SK-MEL-5 (cell line): ENCODE measurements around the gene ACSS2. TPM values are rescaled to one million over a fixed set of nuclear protein-coding genes. Genes with fewer than 3 reads are reported as not detected.
"Not testable (repeated sequence)": the region's sequence is repeated elsewhere in the genome, so short reads cannot be mapped to it uniquely, and the experiment has no call there.

Experiments
- DNase-seq: peaks from one replicate; pipeline ENCODE4 v3.0.0-alpha.2; 2016; ENCODE audit warnings: low read depth, low spot score
- in situ Hi-C: cut with HindIII; loops from 2 replicates; pipeline ENCODE4 v1.10.0; 2016; ENCODE audit warnings: low sequenced_read_pairs, high pct_unique_total_duplicates, low pct_unique_long_range_greater_than_20kb
- total RNA-seq: library from RNA; depleted of rRNA; stranded (reverse); fragments of >200 nt; shearing (Covaris generic); gene quantifications from 2 replicates; pipeline ENCODE4 v1.2.3, GENCODE V29; 2014

The ACSS2 gene
- total RNA-seq, 1 experiment from 2014 or later: 35.7 TPM

DNA sequence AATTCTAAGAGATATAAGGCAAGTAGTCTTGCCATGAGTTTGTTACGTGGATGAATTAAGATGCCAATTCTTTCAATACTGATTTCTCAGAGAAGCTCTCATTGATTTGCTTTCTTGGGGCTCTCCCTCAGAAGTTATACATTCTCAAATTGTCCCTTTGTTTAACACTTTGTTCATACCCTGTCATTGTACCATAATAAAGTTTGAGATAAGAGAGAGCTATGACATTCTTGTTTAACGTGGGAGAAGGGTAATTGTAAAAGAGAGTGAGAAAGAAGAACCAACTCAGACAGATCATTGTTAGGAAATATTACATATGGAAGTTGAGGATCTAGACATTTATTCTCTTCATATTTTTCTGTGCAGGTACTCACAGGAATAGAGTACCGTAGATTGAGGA is 19.1 kb downstream of the ACSS2 start:
- in situ Hi-C loops: no loop called here
- DNase-seq: no peak

DNA sequence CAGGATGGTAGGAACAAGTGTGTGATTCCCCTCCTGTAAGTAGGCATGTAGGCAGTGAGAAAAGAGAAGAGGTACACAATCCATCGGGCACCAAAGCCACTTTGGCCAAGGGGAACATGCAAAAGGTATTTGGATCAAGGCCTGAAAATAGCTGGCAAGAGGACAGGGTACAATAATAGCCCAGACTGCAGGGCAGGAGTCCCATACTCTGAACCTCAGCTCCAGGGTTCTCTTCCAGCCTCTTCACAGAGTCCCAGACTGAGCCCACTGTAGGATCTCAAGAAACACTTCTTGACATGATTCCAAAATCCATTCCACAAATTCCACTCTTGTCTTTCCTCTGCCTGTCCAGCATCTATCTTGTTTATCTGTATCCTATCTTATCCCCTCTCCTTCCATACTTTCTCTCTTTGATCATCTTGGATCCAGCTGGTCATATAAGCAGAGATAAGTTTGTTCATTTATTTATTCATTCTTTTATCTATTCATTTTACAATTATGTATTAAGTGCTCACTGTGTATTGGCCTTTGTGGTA is 19.7 kb downstream of the ACSS2 start:
- in situ Hi-C loops: no loop called here
- DNase-seq: no peak

DNA sequence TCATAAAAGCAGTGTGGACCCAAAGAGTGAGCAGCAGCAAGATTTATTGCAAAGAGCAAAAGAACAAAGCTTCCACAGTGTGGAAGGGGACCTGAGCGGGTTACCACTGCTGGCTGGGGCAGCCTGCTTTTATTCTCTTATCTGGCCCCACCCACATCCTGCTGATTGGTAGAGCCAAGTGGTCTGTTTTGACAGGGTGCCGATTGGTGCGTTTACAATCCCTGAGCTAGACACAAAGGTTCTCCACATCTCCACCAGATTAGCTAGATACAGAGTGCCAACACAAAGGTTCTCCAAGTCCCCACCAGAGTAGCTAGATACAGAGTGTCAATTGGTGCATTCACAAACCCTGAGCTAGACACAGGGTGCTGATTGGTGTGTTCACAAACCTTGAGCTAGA is 21.7 kb downstream of the ACSS2 start:
- in situ Hi-C loops, DNase-seq: not testable (repeated sequence)

DNA sequence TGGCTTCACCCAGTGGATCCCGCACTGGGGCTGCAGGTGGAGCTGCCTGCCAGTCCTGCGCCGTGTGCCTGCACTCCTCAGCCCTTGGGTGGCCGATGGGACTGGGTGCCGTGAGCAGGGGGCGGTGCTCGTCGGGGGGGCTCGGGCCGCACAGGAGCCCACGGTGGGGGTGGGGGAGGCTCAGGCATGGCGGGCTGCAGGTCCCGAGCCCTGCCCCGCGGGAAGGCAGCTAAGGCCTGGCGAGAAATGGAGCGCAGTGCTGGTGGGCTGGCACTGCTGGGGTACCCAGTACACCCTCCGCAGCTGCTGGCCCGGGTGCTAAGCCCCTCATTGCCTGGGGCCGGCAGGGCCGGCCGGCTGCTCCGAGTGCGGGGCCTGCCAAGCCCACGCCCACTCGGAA is 22.3 kb downstream of the ACSS2 start:
- DNase-seq, in situ Hi-C loops: not testable (repeated sequence)

DNA sequence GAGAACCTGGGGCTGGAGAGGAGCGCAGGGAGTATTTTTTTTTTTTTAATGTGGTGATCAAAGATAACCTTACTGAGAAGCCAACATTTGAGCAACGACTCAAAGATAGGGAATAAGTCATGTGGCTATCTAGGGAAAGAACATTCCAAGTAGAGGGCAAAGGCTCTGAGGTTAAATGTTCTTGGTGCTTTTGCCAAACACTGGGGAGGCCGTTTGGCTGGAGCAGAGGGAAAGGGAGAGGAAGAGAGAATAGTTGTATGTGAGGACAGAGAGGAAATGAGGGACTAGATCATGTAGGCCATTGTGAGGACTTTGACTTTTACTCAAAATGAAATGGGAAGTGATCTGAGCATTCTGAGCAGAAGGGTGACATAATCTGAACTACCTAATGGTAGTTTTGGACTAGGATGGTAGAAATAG is 27.8 kb downstream of the ACSS2 start:
- DNase-seq: no peak

DNA sequence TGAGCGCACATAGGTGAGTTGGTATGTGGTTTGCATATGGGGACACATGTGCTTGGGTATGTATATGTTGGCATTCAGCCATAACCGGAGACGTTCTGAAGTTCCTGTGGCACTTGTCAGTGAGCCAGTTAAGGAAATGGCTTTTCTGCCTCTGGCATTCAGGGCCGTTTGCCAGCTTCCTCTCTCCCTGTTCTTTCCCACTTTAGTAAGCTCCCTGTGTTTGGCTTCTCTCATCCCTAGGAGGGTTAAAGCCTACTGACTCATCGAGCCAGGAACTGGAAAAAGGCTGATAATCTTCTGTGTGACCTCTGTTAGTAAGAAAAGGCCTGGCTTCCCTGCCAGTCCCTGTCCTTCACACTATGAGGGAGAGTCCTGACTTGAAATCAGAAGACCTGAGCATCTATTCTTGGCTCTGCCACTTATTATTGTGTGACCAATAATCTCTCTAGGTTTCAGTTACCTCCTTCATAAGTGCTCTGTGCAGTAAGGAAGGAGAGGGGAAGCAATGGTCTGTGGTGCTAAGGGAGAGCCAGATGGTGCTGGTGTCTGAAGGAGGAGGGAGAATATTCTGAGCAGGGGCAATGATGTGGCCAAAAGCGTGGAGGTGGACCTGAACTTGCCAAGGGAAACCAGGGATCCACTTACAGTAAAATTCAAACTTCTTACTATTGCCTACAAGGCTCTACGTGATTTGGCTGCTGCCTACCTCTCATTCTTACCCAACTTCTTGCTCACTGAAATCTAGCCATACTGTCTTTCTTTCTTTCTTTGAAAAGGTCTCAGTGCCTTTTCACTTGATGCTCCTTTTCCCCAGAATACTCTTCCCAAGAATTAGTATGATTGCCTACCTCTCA is 31.4 kb downstream of the ACSS2 start:
- DNase-seq: peak; percentile 94
- in situ Hi-C loops: no loop called here

More for the DNA sequence above, 27.8 kb downstream of the ACSS2 start:
- in situ Hi-C loops: no loop called here

DNA sequence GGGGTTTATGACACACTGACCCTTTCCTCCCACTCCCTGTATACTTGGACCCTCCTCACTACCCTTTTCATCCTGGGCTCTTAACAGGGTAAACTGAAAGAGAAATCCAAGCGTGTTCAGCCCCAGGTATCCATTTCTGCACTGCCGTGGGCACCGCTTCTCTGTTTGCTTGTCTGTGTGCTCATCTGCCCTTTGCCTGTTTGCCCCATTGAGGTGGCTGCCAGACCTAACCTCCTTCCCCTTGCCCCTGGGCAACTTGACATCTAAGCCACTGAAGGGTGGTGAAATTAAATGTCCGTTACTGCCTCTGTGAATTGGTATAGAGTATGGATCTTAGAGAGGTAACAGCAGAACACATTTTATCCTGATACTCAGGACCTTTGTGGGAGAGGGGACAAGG is 38.7 kb downstream of the ACSS2 start:
- in situ Hi-C loops: no loop called here
- DNase-seq: no peak

DNA sequence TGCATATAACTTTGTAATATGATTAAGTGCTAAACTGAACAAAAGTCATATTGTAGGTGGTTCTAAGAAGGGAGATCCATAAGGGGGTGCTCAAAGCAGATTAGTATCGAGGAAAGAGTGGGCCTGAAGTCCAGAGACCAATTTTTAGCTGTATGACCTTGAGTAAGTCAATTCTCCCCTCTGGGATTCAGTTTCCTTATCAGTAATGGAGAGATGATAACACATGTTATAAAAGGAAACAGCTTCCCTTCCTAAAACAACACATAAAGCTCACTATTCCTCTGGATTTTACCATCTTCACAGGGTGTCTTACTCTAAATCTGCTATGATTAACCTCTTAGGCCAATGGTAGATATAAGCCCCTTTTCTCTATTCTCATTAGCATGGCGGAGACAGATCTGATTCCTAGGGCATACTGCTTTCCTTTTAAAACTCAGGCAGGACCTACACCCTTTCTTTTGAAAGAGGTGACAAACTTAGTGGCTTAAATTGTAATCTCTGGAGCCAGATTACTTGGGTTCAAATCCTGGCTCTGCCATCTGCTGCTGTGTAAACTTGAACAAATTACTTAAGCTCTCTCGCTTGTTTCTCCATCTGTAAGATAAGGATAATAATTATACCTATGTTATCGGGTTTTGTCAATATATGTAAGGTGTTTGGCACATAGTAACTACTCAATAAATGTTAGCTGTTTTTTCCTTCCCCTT is 39.5 kb downstream of the ACSS2 start:
- in situ Hi-C loops: no loop called here

DNA sequence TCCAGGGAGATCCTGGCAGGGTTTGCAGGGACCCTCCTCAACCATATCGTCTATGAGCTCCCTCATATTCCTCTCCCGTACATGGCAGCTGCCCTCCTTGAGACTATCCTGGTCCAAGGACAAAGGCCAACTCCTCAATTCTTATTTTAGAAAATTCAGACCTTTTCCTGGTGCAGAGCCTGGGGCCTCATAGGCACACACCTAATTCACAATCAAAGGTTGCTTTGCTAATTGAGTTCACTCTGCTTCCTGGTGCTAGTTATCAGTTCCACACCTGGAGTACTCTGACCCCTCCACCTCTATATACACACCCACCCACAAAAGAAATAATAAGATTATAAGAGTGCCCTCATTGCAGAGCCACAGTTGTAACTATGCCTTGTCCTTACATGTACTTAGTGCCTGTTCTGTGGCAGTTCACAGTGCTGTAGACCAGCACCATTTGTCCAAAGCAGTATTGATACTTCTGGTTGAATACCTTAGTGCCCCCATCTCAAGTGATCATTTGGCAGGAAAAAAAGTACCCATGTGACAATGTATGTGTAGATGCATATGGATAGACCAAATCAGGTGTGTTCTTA is 40.5 kb downstream of the ACSS2 start:
- no peak for DNase-seq
- in situ Hi-C loops: no loop called here

More for the DNA sequence above, 39.5 kb downstream of the ACSS2 start:
- no peak for DNase-seq

DNA sequence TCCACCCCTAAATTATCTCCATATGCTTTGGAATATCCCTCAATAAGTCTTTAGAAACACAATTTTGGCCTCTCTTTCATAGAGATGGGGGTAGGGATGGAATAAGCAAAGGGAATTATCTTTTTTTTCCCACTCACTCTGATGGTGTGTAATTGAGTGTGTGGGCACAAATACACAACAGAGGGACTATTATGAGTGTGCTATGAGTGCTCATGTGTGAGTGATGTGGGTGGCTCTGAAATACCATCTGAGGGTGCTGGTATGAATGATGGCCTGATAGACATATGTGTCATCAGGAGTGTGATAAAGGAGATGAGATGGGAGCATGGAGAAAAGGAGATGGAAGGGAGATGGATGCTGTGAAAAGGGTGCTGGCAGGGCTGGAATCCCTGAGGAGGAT is 43.6 kb downstream of the ACSS2 start:
- in situ Hi-C loops: no loop called here
- no peak for DNase-seq

DNA sequence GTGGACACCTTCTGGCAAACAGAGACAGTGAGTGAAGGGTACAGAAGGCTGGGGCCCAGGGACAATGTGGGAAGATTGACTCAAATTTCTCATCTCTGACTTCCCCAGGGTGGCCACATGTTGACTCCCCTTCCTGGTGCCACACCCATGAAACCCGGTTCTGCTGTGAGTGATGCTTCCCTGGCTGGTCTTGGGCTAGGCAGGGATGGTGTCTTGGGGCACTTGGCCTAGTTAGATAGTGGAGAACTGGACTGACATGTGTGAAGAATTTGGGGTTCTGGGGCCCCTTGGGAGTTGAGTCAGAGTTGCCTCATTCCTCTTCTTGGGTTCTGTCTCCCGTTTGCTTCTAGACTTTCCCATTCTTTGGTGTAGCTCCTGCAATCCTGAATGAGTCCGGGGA is 45.0 kb downstream of the ACSS2 start:
- no peak for DNase-seq
- in situ Hi-C loops: no loop called here

DNA sequence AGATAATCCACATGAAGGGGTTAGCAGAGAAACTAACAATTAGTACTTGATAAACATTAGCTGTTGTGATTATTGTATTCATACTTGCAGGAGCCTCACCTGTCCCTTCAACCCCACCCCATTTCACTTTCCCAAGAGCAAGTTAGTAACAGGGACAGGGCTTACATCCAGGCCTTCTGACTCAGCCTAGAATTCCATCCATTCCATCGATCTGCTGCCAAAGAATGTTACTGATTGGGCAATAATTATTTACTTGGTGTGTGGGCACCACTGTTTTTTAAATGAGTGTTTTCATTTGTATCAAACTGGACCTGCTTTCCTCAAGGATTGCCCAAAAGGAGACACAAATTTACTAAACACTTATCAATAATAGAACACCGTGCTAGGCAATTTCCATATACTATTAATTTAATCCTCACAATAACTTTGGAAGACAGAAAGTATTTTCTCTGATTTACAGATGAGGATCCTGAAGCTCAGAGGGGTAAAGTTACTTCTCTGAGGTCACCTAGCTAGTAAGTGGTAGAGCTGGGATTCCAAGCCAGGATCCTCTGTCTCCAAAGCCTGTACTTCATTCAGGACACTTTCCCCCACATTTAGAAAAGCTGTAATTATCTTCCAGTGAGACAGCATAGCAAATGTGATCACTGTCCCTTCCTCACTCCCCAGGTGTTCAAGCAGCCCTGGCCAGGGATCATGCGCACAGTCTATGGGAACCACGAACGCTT is 46.4 kb downstream of the ACSS2 start:
- in situ Hi-C loops: no loop called here
- no peak for DNase-seq

DNA sequence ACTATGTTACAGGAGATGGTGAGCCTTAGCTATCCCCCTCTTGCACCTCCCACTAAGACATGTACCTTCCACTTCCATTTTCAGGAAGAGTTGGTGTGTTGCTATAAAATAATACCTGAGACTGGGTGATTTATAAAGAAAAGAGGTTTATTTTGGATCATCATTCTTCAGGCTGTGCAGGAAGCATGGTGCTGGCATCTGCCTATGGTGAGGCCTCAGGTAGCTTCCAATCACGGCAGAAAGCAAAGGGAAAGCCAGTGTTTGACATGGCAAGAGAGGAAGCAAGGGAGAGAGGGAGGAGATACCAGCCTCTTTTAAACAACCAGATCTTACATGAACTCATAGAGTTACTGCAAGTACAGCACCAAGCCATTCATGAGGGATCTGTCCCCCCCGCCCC is 47.0 kb downstream of the ACSS2 start:
- in situ Hi-C loops: no loop called here
- no peak for DNase-seq

DNA sequence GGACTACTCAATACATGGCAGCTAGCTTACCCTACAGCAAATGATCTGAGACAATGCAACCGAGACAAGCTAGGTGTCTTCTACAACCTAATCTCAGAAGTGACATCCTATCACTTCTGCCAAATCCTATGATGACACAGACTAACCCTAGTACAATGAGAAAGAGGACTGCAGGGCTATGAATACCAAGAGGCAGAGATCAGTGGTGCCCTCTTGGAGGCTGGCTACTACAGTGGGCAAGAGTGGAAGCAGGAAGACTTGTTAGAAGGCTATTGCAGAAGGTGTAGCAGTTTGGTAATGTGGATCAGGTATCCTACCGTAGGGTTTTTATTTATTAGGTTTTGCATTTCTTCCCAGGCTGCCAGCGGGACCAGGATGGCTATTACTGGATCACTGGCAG is 48.9 kb downstream of the ACSS2 start:
- DNase-seq: no peak
- in situ Hi-C loops: no loop called here

DNA sequence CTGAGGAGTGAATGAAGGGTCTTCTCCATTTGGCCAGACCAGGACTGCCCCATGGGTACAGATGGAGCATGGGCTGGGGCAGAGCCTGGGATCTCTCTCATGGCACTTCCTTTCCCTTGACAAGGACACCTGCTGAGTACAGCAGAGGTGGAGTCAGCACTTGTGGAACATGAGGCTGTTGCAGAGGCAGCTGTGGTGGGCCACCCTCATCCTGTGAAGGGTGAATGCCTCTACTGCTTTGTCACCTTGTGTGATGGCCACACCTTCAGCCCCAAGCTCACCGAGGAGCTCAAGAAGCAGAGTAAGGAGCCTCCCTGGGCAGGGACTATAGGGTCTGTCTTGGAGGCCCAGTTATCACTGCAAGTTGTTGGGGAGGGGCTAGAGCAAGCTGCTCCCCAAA is 49.6 kb downstream of the ACSS2 start:
- in situ Hi-C loops: no loop called here
- DNase-seq: no peak

DNA sequence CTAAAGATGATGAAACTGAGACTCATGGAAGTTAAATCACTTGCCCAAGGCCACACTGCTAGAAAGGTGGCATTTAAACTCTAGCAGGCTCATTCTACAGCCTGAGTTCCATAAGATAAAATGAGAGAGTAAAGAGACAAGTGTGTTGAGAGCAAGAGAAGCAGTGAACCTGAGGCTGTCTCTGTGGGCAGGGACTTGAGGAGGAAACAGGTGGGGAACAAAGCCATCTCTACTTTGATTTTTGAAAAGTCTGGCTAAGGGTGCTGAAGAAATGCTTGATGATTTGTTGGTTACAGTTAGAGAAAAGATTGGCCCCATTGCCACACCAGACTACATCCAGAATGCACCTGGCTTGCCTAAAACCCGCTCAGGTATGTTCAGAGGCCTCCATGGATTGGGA is 50.2 kb downstream of the ACSS2 start:
- in situ Hi-C loops: no loop called here
- DNase-seq: no peak

DNA sequence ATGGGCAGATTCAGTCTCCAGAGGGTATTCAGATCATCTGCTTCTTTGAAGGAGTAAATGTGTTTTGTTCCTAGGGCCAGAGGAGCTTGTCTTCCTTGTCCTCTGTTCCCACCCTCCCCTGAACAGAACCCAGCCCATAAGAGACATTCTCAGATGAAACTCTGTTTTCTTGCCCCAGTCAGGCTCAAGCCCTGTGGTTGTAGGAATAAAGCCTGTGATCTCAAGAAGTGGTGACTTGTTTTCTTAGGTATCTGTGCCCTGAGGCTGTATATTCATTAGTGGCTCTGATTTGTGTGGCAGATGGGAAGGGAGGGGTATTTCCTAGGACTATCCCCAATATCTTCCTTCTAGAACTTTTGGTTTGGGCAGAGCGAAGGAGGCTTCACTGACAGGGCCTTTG is 51.3 kb downstream of the ACSS2 start:
- DNase-seq: peak; percentile 55
- in situ Hi-C loops: no loop called here

DNA sequence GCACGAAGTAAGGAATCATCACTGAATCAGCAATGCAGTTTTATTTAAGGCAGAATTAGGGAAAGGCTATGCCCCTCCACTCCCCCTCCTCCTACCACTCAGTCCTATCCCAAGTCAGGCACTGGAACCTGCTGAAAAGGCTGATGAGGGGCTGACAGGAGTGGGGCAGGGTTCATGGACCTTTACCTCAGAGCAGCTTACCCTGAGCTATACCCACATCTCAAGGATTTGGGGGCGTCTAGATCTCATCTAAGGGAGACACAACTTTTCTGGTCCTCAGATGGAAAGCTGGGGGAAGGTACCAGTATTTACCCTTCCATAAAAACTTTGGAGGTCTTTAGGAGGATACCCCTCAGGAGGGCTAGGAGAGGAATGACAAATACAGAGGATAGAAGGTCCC is 52.0 kb downstream of the ACSS2 start:
- no peak for DNase-seq
- in situ Hi-C loops: no loop called here
